IMR-90 (cell line): Measurements from ENCODE around the gene SPINT4. TPM values are rescaled to one million over a fixed set of nuclear protein-coding genes. Genes with fewer than 3 reads are reported as not detected.

Source experiments
- ATAC-seq: fragments of 200-7000 bp; cut with Tn5 transposase; 2 replicates; pipeline ENCODE4 v1.9.1; 2020; ENCODE audit warnings: low read depth, mild to moderate bottlenecking, moderate library complexity
- BruUV-seq: library from RNA; stranded (reverse); fragments of 400-500 nt; replicated peaks from 2 replicates; lab custom pipeline; 2021; lab: Mats Ljungman, UMichigan
- CTCF ChIA-PET: fragments of 300-600 bp; formaldehyde crosslinking; extraction: SDS; loops from one replicate; lab custom pipeline; 2021; ENCODE audit warnings: antibody characterized with exemption; lab: Yijun Ruan, JAX
- POLR2A ChIA-PET: fragments of 300-600 bp; sonication (Branson Sonifier 250); formaldehyde crosslinking; loops from one replicate; lab custom pipeline; 2022; ENCODE audit warnings: antibody characterized with exemption; ENCODE audit not compliant: unreplicated experiment; lab: Charles Lee
- DNase-seq: peaks from one replicate; pipeline ENCODE4 v3.0.0; 2013
- H2AFZ ChIP-seq: replicated peaks from 2 replicates; pipeline ENCODE3; 2013; ENCODE audit warnings: low read length, mild to moderate bottlenecking; ENCODE audit not compliant: poor library complexity
- H2AK5ac ChIP-seq: 2 replicates; pipeline ENCODE4 v1.6.1; 2013; ENCODE audit warnings: low read depth, low read length, inconsistent platforms
- H2AK9ac ChIP-seq: replicated peaks from 2 replicates; pipeline ENCODE3; 2013; ENCODE audit warnings: mild to moderate bottlenecking, low read depth, low read length, moderate library complexity; ENCODE audit not compliant: poor library complexity
- H2BK120ac ChIP-seq: 2 replicates; pipeline ENCODE4 v1.6.1; 2013; ENCODE audit warnings: low read depth, low read length, inconsistent platforms
- H2BK15ac ChIP-seq: 3 replicates; pipeline ENCODE4 v1.6.1; 2013; ENCODE audit warnings: low read depth, low read length, inconsistent platforms
- H2BK20ac ChIP-seq: 2 replicates; pipeline ENCODE4 v1.6.1; 2013; ENCODE audit warnings: low read depth, mild to moderate bottlenecking, inconsistent platforms, low read length, moderate library complexity
- H2BK5ac ChIP-seq: 2 replicates; pipeline ENCODE4 v1.6.1; 2013; ENCODE audit warnings: mild to moderate bottlenecking, low read depth, low read length, inconsistent platforms; ENCODE audit not compliant: poor library complexity, severe bottlenecking
- H3K14ac ChIP-seq: replicated peaks from 2 replicates; pipeline ENCODE4 v1.6.1; 2013; ENCODE audit warnings: low read depth, low read length, inconsistent platforms
- H3K18ac ChIP-seq: 2 replicates; pipeline ENCODE4 v1.6.1; 2013; ENCODE audit warnings: low read depth, low read length, control low read depth
- H3K23ac ChIP-seq: 2 replicates; pipeline ENCODE4 v1.6.1; 2013; ENCODE audit warnings: low read depth, low read length, inconsistent platforms
- H3K27ac ChIP-seq: 2 replicates; pipeline ENCODE4 v1.5.1; 2013; ENCODE audit warnings: mild to moderate bottlenecking, control low read depth, low read length; ENCODE audit not compliant: insufficient read depth
- H3K27me3 ChIP-seq: 2 replicates; pipeline ENCODE4 v1.6.1; 2013; ENCODE audit warnings: low read length; ENCODE audit not compliant: control insufficient read depth, insufficient read depth
- H3K36me3 ChIP-seq: 2 replicates; pipeline ENCODE4 v1.6.1; 2013; ENCODE audit warnings: low read length, mixed read lengths; ENCODE audit not compliant: control insufficient read depth, insufficient read depth
- H3K4ac ChIP-seq: 2 replicates; pipeline ENCODE4 v1.6.1; 2013; ENCODE audit warnings: low read depth, low read length, inconsistent platforms
- H3K4me1 ChIP-seq: 2 replicates; pipeline ENCODE4 v1.6.1; 2013; ENCODE audit warnings: low read length, mixed read lengths; ENCODE audit not compliant: control insufficient read depth, insufficient read depth
- H3K4me2 ChIP-seq: 2 replicates; pipeline ENCODE4 v1.6.1; 2013; ENCODE audit warnings: low read depth, mild to moderate bottlenecking, control low read depth, low read length, moderate library complexity
- H3K4me3 ChIP-seq: 2 replicates; pipeline ENCODE4 v1.5.1; 2013; ENCODE audit warnings: low read depth, mild to moderate bottlenecking, control low read depth, low read length, moderate library complexity; ENCODE audit not compliant: insufficient read depth
- H3K56ac ChIP-seq: 2 replicates; pipeline ENCODE4 v1.6.1; 2013; ENCODE audit warnings: low read length, inconsistent platforms; ENCODE audit not compliant: insufficient read depth; ENCODE audit errors: extremely low read depth
- H3K79me1 ChIP-seq, 2 experiments: 2 replicates each; pipeline ENCODE4 v1.6.1; 2013; ENCODE audit warnings: low read length in 2 of 2, inconsistent platforms in 1 of 2, low read depth in 1 of 2
- H3K9ac ChIP-seq: 2 replicates; pipeline ENCODE4 v1.6.1; 2013; ENCODE audit warnings: low read depth, low read length, control low read depth
- H3K9me1 ChIP-seq: 2 replicates; pipeline ENCODE4 v1.6.1; 2013; ENCODE audit warnings: low read length, inconsistent platforms; ENCODE audit not compliant: insufficient read depth
- H3K9me3 ChIP-seq: 2 replicates; pipeline ENCODE4 v1.6.1; 2013; ENCODE audit warnings: low read length; ENCODE audit not compliant: control insufficient read depth, insufficient read depth
- H4K20me1 ChIP-seq: 2 replicates; pipeline ENCODE4 v1.6.1; 2013; ENCODE audit warnings: low read length, inconsistent platforms; ENCODE audit not compliant: insufficient read depth
- H4K5ac ChIP-seq: 2 replicates; pipeline ENCODE4 v1.6.1; 2013; ENCODE audit warnings: mild to moderate bottlenecking, low read depth, low read length, control low read depth
- H4K8ac ChIP-seq, 2 experiments: 2 replicates each; pipeline ENCODE4 v1.6.1; 2013; ENCODE audit warnings: low read depth in 2 of 2, low read length in 2 of 2, control low read depth in 1 of 2, inconsistent platforms in 1 of 2
- H4K91ac ChIP-seq: 2 replicates; pipeline ENCODE4 v1.6.1; 2013; ENCODE audit warnings: low read depth, low read length, inconsistent platforms; ENCODE audit not compliant: insufficient read depth
- BHLHE40 ChIP-seq: fragments of 150-350 bp; IDR thresholded peaks from 2 replicates; pipeline ENCODE4 v1.6.1; 2016; ENCODE audit warnings: mild to moderate bottlenecking, low read depth, low read length
- CHD1 ChIP-seq: IDR thresholded peaks from 2 replicates; pipeline ENCODE4 v1.6.1; 2012; ENCODE audit warnings: low read depth, low read length, improper control_type of control experiment
- CTCF ChIP-seq: conservative IDR thresholded peaks from 2 replicates; pipeline ENCODE4 v1.5.1; 2012; ENCODE audit warnings: mild to moderate bottlenecking, low read depth, low read length, improper control_type of control experiment
- ELK1 ChIP-seq: fragments of 150-350 bp; IDR thresholded peaks from 2 replicates; pipeline ENCODE4 v1.6.1; 2016; ENCODE audit warnings: low read depth, mild to moderate bottlenecking, low read length, moderate library complexity, borderline replicate concordance
- FOS ChIP-seq: fragments of 150-350 bp; IDR thresholded peaks from 2 replicates; pipeline ENCODE4 v1.6.1; 2016; ENCODE audit warnings: low read depth, low read length
- MAFK ChIP-seq: IDR thresholded peaks from 2 replicates; pipeline ENCODE4 v1.6.1; 2012; ENCODE audit warnings: low read depth, low read length, improper control_type of control experiment
- MAZ ChIP-seq: IDR thresholded peaks from 2 replicates; pipeline ENCODE4 v1.6.1; 2012; ENCODE audit warnings: low read depth, mild to moderate bottlenecking, low read length, improper control_type of control experiment, moderate library complexity, borderline replicate concordance
- MXI1 ChIP-seq: IDR thresholded peaks from 2 replicates; pipeline ENCODE4 v1.6.1; 2012; ENCODE audit warnings: low read depth, mild to moderate bottlenecking, low read length, moderate library complexity, borderline replicate concordance
- NFE2L2 ChIP-seq: fragments of 150-350 bp; IDR thresholded peaks from 2 replicates; pipeline ENCODE4 v1.6.1; 2016; ENCODE audit warnings: low read depth, mild to moderate bottlenecking, low read length
- POLR2A ChIP-seq: IDR thresholded peaks from 2 replicates; pipeline ENCODE4 v1.6.1; 2012; ENCODE audit warnings: mild to moderate bottlenecking, low read depth, low read length
- RAD21 ChIP-seq: IDR thresholded peaks from 2 replicates; pipeline ENCODE4 v1.6.1; 2012; ENCODE audit warnings: low read length, improper control_type of control experiment
- RFX5 ChIP-seq: IDR thresholded peaks from 2 replicates; pipeline ENCODE4 v1.8.0; 2012; ENCODE audit warnings: low read depth, mild to moderate bottlenecking, low read length, moderate library complexity
- USF2 ChIP-seq: fragments of 150-350 bp; IDR thresholded peaks from 2 replicates; pipeline ENCODE4 v1.6.1; 2017; ENCODE audit warnings: mild to moderate bottlenecking, antibody characterized with exemption, low read length, low read depth
- WGBS, 2 experiments: methylation state at CpG; one replicate each; pipeline versions ENCODE4 v1.1.5 to v1.1.7; 2013; ENCODE audit warnings: missing lambda C conversion rate in 2 of 2; ENCODE audit not compliant: insufficient read length in 1 of 2; ENCODE audit errors: extremely low coverage in 2 of 2; 5-methylcytosine and 5-hydroxymethylcytosine counted together
- dilution Hi-C: fragments of 300-500 bp; cut with HindIII; formaldehyde crosslinking; loops from one replicate; pipeline ENCODE4 v1.14.3; 2018; ENCODE audit warnings: low sequenced_read_pairs; ENCODE audit not compliant: unreplicated experiment
- in situ Hi-C: fragments of 300-500 bp; cut with MboI; formaldehyde crosslinking; loops from 3 replicates; pipeline ENCODE4 v1.14.3; 2019; ENCODE audit warnings: low sequenced_read_pairs, inconsistent platforms, mixed read lengths
- intact Hi-C: fragments of 100-400 bp; cut with micrococcal nuclease; formaldehyde crosslinking; loops from 2 replicates; pipeline ENCODE4 v1.10.0; 2022
- polyA plus RNA-seq, 3 experiments: library from polyadenylated mRNA; depleted of rRNA; stranded (reverse); fragments of >200 nt; gene quantifications; 2 replicates each; pipeline ENCODE4 v1.2.3, GENCODE V29; 2012; ENCODE audit warnings: low replicate concordance in 1 of 3
- total RNA-seq: library from RNA; depleted of rRNA; stranded (reverse); fragments of >200 nt; gene quantifications from 2 replicates; pipeline ENCODE4 v1.2.3, GENCODE V29; 2012

Gene SPINT4
- total and polyA plus RNA-seq, 2 of the 4 experiments (the other 2 are of a cell fraction), result not detected

- POLR2A ChIA-PET, result interaction anchor here (0.7 kb wide), 1 partner anchor 362 kb away, joined by 9 read pairs; no protein-coding TSS in a partner anchor
- H3K18ac ChIP-seq, result no peak overlapping the region; the same call in 1 of the 2 replicates
- H3K9me3 ChIP-seq, result no peaks in the 10 kb centered on the region
- H4K91ac ChIP-seq, result no peak overlapping the region
- in situ Hi-C loops (loop anchor here (5.0 to 25.0 kb wide), 2 partner anchors 235 to 455 kb away; partner anchors contain the start of genes EPPIN and WFDC6), dilution Hi-C loops (no loop called here), intact Hi-C loops (loop anchor here (5.0 to 10.0 kb wide), 6 partner anchors 312 to 1078 kb away; partner anchors contain the start of genes NCOA5, STK4 and TOMM34)
- TF ChIP-seq USF2 (no peak), MAFK (no peak), MXI1 (no peak), RAD21 (no peak), NFE2L2 (no peak), MAZ (no peak), CTCF (no peak), BHLHE40 (no peak), POLR2A (no peak), CHD1 (no peak), ELK1 (no peak), FOS (no peak), RFX5 (no peak)
- CTCF ChIA-PET, result no interaction called here
- H2BK15ac ChIP-seq, result no peak overlapping the region
- no peak overlapping the region for H3K4ac ChIP-seq
- no peaks in the 10 kb centered on the region for H3K79me1 ChIP-seq
- ATAC-seq, result no peak
- no peak overlapping the region; the same call in 1 of the 2 replicates for H4K5ac ChIP-seq
- H3K36me3 ChIP-seq, result no peaks in the 10 kb centered on the region
- no peak overlapping the region for H2BK120ac ChIP-seq
- no peak overlapping the region for H3K56ac ChIP-seq
- peaks cover 5% of the 10 kb centered on the region; the same call in 1 of the 2 replicates for H3K9me1 ChIP-seq
- H2AFZ ChIP-seq, result no peak overlapping the region
- H2AK5ac ChIP-seq, result no peak overlapping the region
- no peak overlapping the region for H2BK20ac ChIP-seq
- peaks cover 7% of the 10 kb centered on the region for H3K4me1 ChIP-seq
- no CpG with 5 or more reads among the region's 3 CpGs for WGBS, 2 experiments
- H3K23ac ChIP-seq, result no peak overlapping the region
- no peak overlapping the region for H3K9ac ChIP-seq
- H2AK9ac ChIP-seq, result no peak overlapping the region
- H3K27ac ChIP-seq, result no peak overlapping the region
- H3K14ac ChIP-seq, result no peak overlapping the region
- H3K4me3 ChIP-seq, result no peak overlapping the region
- H2BK5ac ChIP-seq, result no peak overlapping the region
- H3K4me2 ChIP-seq, result no peak overlapping the region
- no TSS peak for BruUV-seq
- H4K8ac ChIP-seq, result no peak overlapping the region
- H3K27me3 ChIP-seq, result peaks cover 18% of the 10 kb centered on the region
- H4K20me1 ChIP-seq, result no peaks in the 10 kb centered on the region
- no peak for DNase-seq
These were observed 50.5 kb downstream of the SPINT4 start for GRCh38 chr20:45772693-45773092.
